Mucosa of stomach (tissue), 1 donor: ENCODE data around the gene NBPF12.
"Not testable (repeated sequence)": the region's sequence is repeated elsewhere in the genome, so short reads cannot be mapped to it uniquely, and the experiment has no call there.

ENCODE experiments used
- H3K27me3 ChIP-seq: one replicate; pipeline ENCODE4 v1.7.0; 2013; ENCODE audit warnings: mild to moderate bottlenecking, low read length; ENCODE audit not compliant: control insufficient read depth, insufficient read depth
- H3K36me3 ChIP-seq: one replicate; pipeline ENCODE4 v1.7.0; 2013; ENCODE audit warnings: low read length; ENCODE audit not compliant: control insufficient read depth, insufficient read depth
- H3K4me1 ChIP-seq: one replicate; pipeline ENCODE4 v1.7.0; 2013; ENCODE audit warnings: mild to moderate bottlenecking, low read length; ENCODE audit not compliant: control insufficient read depth, insufficient read depth
- H3K4me3 ChIP-seq: one replicate; pipeline ENCODE4 v1.7.0; 2013; ENCODE audit warnings: low read length
- H3K9ac ChIP-seq: one replicate; pipeline ENCODE4 v1.7.0; 2013; ENCODE audit warnings: mild to moderate bottlenecking, low read length, moderate library complexity
- H3K9me3 ChIP-seq: one replicate; pipeline ENCODE4 v1.7.0; 2013; ENCODE audit warnings: mild to moderate bottlenecking, low read length, moderate library complexity; ENCODE audit not compliant: control insufficient read depth
- donor health status: Pancreatic carcinoma.

Gene NBPF12

DNA sequence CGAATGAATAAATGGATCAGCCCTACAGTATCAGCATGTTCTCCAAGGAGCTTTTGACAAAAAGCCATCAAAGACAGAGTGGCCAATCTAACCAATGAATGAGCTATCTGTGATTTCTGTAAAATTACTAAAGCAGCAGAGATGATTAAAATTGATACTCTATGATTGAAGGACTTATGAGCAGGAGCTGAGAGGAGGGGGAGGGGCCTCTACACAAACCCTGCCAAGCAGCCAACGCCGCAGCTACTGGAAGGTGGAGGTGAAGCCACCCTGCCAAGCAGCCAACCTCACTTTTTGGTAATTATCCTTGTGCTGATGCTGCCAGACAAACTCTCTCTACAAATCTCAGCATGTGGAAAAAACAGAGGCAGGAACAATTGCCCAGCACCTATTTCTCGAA, 88.9 kb downstream of the NBPF12 start:
- not testable (repeated sequence) for H3K9ac ChIP-seq, H3K36me3 ChIP-seq, H3K9me3 ChIP-seq

DNA sequence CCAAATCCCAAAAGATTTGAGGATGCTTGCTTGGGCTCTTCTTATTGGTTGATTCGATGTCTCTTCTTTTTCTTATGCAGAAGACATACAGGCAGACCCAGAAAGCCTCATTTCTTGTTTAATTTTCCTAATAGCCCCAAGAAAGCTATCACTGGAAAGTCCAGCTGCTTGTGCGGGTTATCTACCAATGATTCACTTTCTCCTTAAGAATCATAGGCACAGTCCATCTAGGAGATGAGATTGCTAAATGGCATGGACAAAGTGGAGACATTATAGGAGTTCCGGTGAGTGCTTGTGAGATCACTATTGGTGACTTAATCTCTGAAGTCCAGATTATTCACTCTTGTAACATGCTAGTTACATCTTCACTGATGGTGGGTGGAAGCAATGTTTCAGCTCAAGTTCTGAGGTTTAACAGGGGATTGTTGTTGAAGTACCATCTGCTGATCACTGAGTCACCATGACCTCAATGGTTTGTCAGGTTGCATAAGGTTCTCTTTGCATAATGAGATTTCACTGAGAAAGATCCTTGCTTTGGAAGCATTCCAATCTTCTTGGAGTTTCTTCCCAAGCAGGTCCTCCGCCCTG, 92.0 kb downstream of the NBPF12 start:
- H3K9ac ChIP-seq, H3K4me1 ChIP-seq, H3K9me3 ChIP-seq, H3K4me3 ChIP-seq, H3K27me3 ChIP-seq, H3K36me3 ChIP-seq: not testable (repeated sequence)

More for the DNA sequence above, 88.9 kb downstream of the NBPF12 start:
- H3K27me3 ChIP-seq, H3K4me3 ChIP-seq, H3K4me1 ChIP-seq: not testable (repeated sequence)

GRCh38 chr1:147039916-147040315, 101.8 kb downstream of the NBPF12 start:
- Histone ChIP-seq H3K36me3 (no peaks in the 10 kb centered on the region), H3K4me1 (no peaks in the 10 kb centered on the region), H3K9ac (no peak overlapping the region), H3K27me3 (no peaks in the 10 kb centered on the region), H3K9me3 (no peaks in the 10 kb centered on the region), H3K4me3 (no peak overlapping the region)

DNA sequence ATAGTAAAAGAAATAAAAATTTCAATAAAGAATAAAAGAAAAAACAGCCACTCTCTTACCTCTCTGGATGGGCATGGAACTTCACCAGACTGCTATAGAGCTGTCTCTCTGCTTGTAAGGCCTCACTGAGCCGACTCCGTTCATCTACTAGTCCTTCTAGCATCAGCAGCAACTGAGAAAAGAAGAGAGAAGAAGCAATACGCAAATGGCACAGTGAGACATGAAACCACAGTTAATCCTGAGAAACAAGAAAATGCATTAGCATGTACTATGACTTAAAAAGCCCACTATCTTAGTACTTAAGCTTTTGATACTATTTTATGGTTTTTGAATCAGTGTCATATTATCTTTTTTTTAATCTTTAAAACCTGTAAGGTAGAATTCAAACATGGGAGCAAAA, 104.8 kb downstream of the NBPF12 start:
- H3K9me3 ChIP-seq, H3K36me3 ChIP-seq, H3K9ac ChIP-seq, H3K27me3 ChIP-seq, H3K4me3 ChIP-seq, H3K4me1 ChIP-seq: not testable (repeated sequence)

GRCh38 chr1:147044511-147044910, 106.4 kb downstream of the NBPF12 start:
- not testable (repeated sequence) for H3K9ac ChIP-seq, H3K4me3 ChIP-seq, H3K36me3 ChIP-seq, H3K9me3 ChIP-seq, H3K4me1 ChIP-seq, H3K27me3 ChIP-seq
